Hepatocyte (in vitro differentiated cells): ENCODE measurements around the gene BACH2. TPM values are rescaled to one million over a fixed set of nuclear protein-coding genes. Genes with fewer than 3 reads are reported as not detected.

Experiments used
- DNase-seq: peaks from one replicate; pipeline ENCODE4 v3.0.0-alpha.2; 2016; ENCODE audit warnings: low spot score
- H2AFZ ChIP-seq: fragments of 200-600 bp; sonication (generic); 2 replicates; pipeline ENCODE4 v1.6.0; 2016; ENCODE audit warnings: antibody characterized with exemption, mild to moderate bottlenecking
- H3K27ac ChIP-seq: fragments of 200-600 bp; sonication (generic); 2 replicates; pipeline ENCODE4 v1.5.1; 2016; ENCODE audit warnings: mild to moderate bottlenecking
- H3K27me3 ChIP-seq: fragments of 200-600 bp; sonication (generic); 2 replicates; pipeline ENCODE4 v1.6.1; 2016
- H3K36me3 ChIP-seq: fragments of 200-600 bp; sonication (generic); replicated peaks from 2 replicates; pipeline ENCODE4 v1.5.1; 2016; ENCODE audit warnings: low read depth; ENCODE audit not compliant: insufficient read depth
- H3K4me1 ChIP-seq: fragments of 200-600 bp; sonication (generic); 2 replicates; pipeline ENCODE4 v1.5.1; 2016; ENCODE audit warnings: mild to moderate bottlenecking, moderate library complexity; ENCODE audit not compliant: insufficient read depth
- H3K4me2 ChIP-seq: fragments of 200-600 bp; sonication (generic); 2 replicates; pipeline ENCODE4 v1.6.0; 2016
- H3K4me3 ChIP-seq: fragments of 200-600 bp; sonication (generic); 2 replicates; pipeline ENCODE4 v1.5.1; 2016; ENCODE audit warnings: mild to moderate bottlenecking
- H3K79me2 ChIP-seq: fragments of 200-600 bp; sonication (generic); 2 replicates; pipeline ENCODE4 v1.6.0; 2017; ENCODE audit warnings: mild to moderate bottlenecking
- H3K9me2 ChIP-seq: fragments of 200-600 bp; sonication (generic); replicated peaks from 2 replicates; pipeline ENCODE4 v1.6.0; 2017; ENCODE audit warnings: mild to moderate bottlenecking; ENCODE audit not compliant: insufficient read depth
- H3K9me3 ChIP-seq: fragments of 200-600 bp; sonication (generic); 2 replicates; pipeline ENCODE4 v1.5.1; 2016; ENCODE audit warnings: low read depth, mild to moderate bottlenecking
- H4K20me1 ChIP-seq: fragments of 200-600 bp; sonication (generic); 2 replicates; pipeline ENCODE4 v1.6.0; 2016; ENCODE audit warnings: mild to moderate bottlenecking; ENCODE audit not compliant: insufficient read depth, poor library complexity, severe bottlenecking
- CTCF ChIP-seq: fragments of 200-600 bp; sonication (generic); IDR thresholded peaks from 2 replicates; pipeline ENCODE4 v1.5.1; 2016; ENCODE audit warnings: antibody characterized with exemption, mild to moderate bottlenecking; ENCODE audit not compliant: poor library complexity
- EZH2 ChIP-seq: fragments of 200-600 bp; sonication (generic); IDR thresholded peaks from 2 replicates; pipeline ENCODE4 v1.6.1; 2016; ENCODE audit warnings: antibody characterized with exemption, mild to moderate bottlenecking, borderline replicate concordance
- EZH2phosphoT487 ChIP-seq: fragments of 200-600 bp; sonication (generic); IDR thresholded peaks from one replicate; pipeline ENCODE4 v1.6.1; 2018; ENCODE audit warnings: antibody characterized with exemption, mild to moderate bottlenecking, low read depth, moderate library complexity; ENCODE audit not compliant: unreplicated experiment, severe bottlenecking
- WGBS: methylation state at CpG from one replicate; pipeline ENCODE4 v1.1.6; 2016; ENCODE audit warnings: low lambda C conversion rate; ENCODE audit errors: missing lambda C conversion rate; 5-methylcytosine and 5-hydroxymethylcytosine counted together
- polyA plus RNA-seq: library from polyadenylated mRNA; unstranded; fragments of >200 nt; fragmentation: Nextera tagmentation; extraction: Ambion mirVana; gene quantifications from 2 replicates; pipeline ENCODE4 v1.2.1, GENCODE V29; 2016
- total RNA-seq: library from RNA; depleted of rRNA; stranded (reverse); fragments of >200 nt; gene quantifications from 2 replicates; pipeline ENCODE4 v1.2.3, GENCODE V29; 2014

Gene BACH2
- total and polyA plus RNA-seq, 2 experiments from 2014 or later = 2.3 to 2.6 TPM

- Histone ChIP-seq H3K9me2 (no peaks in the 10 kb centered on the region), H3K27me3 (peaks cover 4% of the 10 kb centered on the region), H3K27ac (no peak overlapping the region), H3K4me2 (no peak overlapping the region), H3K79me2 (no peaks in the 10 kb centered on the region), H3K9me3 (no peaks in the 10 kb centered on the region), H2AFZ (no peak overlapping the region), H3K4me3 (no peak overlapping the region), H4K20me1 (no peaks in the 10 kb centered on the region), H3K4me1 (peaks cover 11% of the 10 kb centered on the region), H3K36me3 (no peaks in the 10 kb centered on the region)
- TF ChIP-seq EZH2 (no peak), CTCF (peak; percentile 53)
- 68% methylated on average over 4 of the region's 4 CpGs for WGBS
- DNase-seq = peak; percentile 42
Measured at GRCh38 chr6:90286884-90287488, 9.7 kb downstream of the BACH2 start.

- Histone ChIP-seq H3K79me2 (no peaks in the 10 kb centered on the region), H3K9me2 (no peaks in the 10 kb centered on the region), H4K20me1 (no peaks in the 10 kb centered on the region), H3K27ac (no peak overlapping the region), H3K9me3 (no peaks in the 10 kb centered on the region), H2AFZ (no peak overlapping the region), H3K36me3 (no peaks in the 10 kb centered on the region), H3K4me2 (peak overlapping the region; percentile 59), H3K4me1 (peaks cover 11% of the 10 kb centered on the region), H3K4me3 (no peak overlapping the region), H3K27me3 (no peaks in the 10 kb centered on the region)
- peak; percentile 91 for DNase-seq
- TF ChIP-seq CTCF (no peak), EZH2 (no peak), EZH2phosphoT487 (no peak)
- WGBS = 28% methylated on average over 9 of the region's 9 CpGs
Measured at GRCh38 chr6:90285611-90286381, 10.8 kb downstream of the BACH2 start.

- no peak for TF ChIP-seq CTCF
- no peak for TF ChIP-seq EZH2phosphoT487
- no peak for TF ChIP-seq EZH2
- Histone ChIP-seq H2AFZ (no peak overlapping the region), H3K4me2 (peak overlapping the region; percentile 59), H3K9me2 (no peaks in the 10 kb centered on the region), H4K20me1 (no peaks in the 10 kb centered on the region), H3K79me2 (no peaks in the 10 kb centered on the region), H3K4me3 (no peak overlapping the region), H3K27me3 (no peaks in the 10 kb centered on the region), H3K4me1 (peaks cover 11% of the 10 kb centered on the region), H3K36me3 (no peaks in the 10 kb centered on the region), H3K9me3 (no peaks in the 10 kb centered on the region), H3K27ac (no peak overlapping the region)
- WGBS = 54% methylated on average over 4 of the region's 4 CpGs
- no peak for DNase-seq
Measured at GRCh38 chr6:90285042-90285481, 11.6 kb downstream of the BACH2 start.
